ENCODE measurements around the gene CORO2B.

The CORO2B gene

DNA sequence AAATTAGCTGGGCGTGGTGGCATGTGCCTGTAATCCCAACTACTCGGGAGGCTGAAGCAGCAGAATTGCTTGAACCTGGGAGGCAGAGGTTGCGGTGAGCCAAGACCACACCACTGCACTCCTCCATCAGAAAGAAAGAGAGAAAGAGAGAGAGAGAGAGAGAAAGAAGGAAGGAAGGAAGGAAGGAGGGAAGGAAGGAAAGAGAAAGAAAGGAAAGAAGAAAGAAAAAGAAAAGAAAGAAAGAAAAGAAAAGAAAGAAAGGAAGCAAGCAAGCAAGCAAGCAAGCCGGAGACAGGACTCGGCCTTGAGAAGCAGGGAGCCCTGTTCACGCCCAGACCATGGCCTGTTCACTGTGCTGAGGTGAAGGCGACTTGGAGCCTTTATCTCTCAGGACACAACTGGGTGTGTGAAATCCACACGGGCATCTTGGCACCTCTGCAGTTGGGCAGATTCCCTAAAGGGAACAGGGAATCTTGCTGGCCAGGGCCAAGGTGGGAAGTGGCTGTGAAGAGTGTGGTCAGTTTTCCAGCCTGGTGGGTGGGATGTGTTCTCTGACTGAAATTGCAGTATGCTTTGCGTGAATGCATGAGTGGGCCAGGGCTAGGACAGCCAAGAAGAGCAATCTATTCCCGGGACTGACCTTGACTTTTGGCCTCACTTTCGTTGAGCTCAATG lies 90.3 kb downstream of the CORO2B start:
- Histone ChIP-seq H3K36me3 (ENCODE audit: insufficient read depth, insufficient read length, low read length) (no peaks in the 10 kb centered on the region), H3K9ac (ENCODE audit: insufficient read length, low read depth) (no peak overlapping the region), H3K4me3 (ENCODE audit: insufficient read length, low read depth) (no peak overlapping the region), H3K9me3 (ENCODE audit: insufficient read depth, low read length) (no peaks in the 10 kb centered on the region), H3K27me3 (ENCODE audit: insufficient read depth, insufficient read length) (no peaks in the 10 kb centered on the region), H3K4me1 (ENCODE audit: insufficient read depth, insufficient read length) (peaks cover 5% of the 10 kb centered on the region)
- TF ChIP-seq SUZ12 (IDR thresholded peaks at IDR 0.05; ENCODE audit: extremely low read depth, insufficient read depth, insufficient read length) (no peak), ZNF274 (IDR thresholded peaks at IDR 0.05; ENCODE audit: low read depth, low read length) (no peak)
- no peak for DNase-seq (ENCODE audit: low read depth, low spot score)

DNA sequence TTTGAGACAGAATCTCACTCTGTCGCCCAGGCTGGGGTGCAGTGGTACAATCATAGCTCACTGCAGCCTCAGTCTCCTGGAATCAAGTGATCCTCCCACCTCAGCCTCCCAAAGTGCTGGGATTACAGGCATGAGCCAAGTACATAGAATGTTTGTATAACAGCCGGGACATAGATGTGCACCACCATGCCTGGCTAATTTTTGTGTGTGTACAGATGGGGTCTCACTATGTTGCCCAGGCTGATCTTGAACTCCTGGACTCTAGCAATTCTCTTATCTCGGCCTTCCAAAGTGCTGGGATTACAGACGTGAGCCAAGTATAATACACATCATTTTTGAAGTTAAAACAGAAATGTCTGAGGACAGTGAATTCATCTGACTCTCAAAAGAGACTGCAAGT lies 93.5 kb downstream of the CORO2B start:
- H3K4me1 ChIP-seq (ENCODE audit: insufficient read depth, insufficient read length), result no peaks in the 10 kb centered on the region
- no peak for DNase-seq (ENCODE audit: low read depth, low spot score)
- H3K9me3 ChIP-seq (ENCODE audit: insufficient read depth, low read length), result no peaks in the 10 kb centered on the region
- peaks cover 5% of the 10 kb centered on the region for H3K27me3 ChIP-seq (ENCODE audit: insufficient read depth, insufficient read length)
- TF ChIP-seq YY1 (IDR thresholded peaks at IDR 0.05; ENCODE audit: insufficient read depth, insufficient read length) (no peak), SUZ12 (IDR thresholded peaks at IDR 0.05; ENCODE audit: extremely low read depth, insufficient read depth, insufficient read length) (no peak), ZNF274 (IDR thresholded peaks at IDR 0.05; ENCODE audit: low read depth, low read length) (no peak)
- H3K4me3 ChIP-seq (ENCODE audit: insufficient read length, low read depth), result no peak overlapping the region
- H3K36me3 ChIP-seq (ENCODE audit: insufficient read depth, insufficient read length, low read length), result no peaks in the 10 kb centered on the region
- no peak overlapping the region for H3K9ac ChIP-seq (ENCODE audit: insufficient read length, low read depth)

DNA sequence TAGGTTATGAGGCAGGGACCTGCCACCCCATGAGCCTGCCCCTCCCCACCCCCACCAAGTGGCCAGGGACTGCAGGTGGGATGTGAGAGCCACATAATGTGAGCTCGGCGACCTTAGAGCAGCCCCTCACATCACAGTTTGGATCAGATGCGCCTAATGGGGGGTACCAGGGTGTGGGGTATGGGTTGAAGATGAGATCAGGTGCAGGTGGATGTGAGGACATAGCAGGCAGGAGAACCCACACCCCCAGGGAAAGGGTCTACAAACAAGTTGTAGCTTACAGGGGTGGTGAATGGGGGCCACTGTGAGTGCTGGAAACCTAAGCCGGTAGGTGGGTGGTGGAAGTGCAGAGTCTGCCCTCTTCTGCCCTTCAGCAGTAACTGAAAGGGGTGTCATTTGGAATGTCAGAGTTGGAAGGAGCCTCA lies 94.0 kb downstream of the CORO2B start:
- DNase-seq (ENCODE audit: low read depth, low spot score), result no peak
- H3K36me3 ChIP-seq (ENCODE audit: insufficient read depth, insufficient read length, low read length), result no peaks in the 10 kb centered on the region

GRCh38 chr15:68674975-68675374 lies 96.2 kb downstream of the CORO2B start:
- TF ChIP-seq YY1 (IDR thresholded peaks at IDR 0.05; ENCODE audit: insufficient read depth, insufficient read length) (no peak), ZNF274 (IDR thresholded peaks at IDR 0.05; ENCODE audit: low read depth, low read length) (no peak), SUZ12 (IDR thresholded peaks at IDR 0.05; ENCODE audit: extremely low read depth, insufficient read depth, insufficient read length) (no peak)
- no peaks in the 10 kb centered on the region for H3K9me3 ChIP-seq (ENCODE audit: insufficient read depth, low read length)
- DNase-seq (ENCODE audit: low read depth, low spot score), result no peak
- H3K4me1 ChIP-seq (ENCODE audit: insufficient read depth, insufficient read length), result peaks cover 4% of the 10 kb centered on the region
- no peak overlapping the region for H3K9ac ChIP-seq (ENCODE audit: insufficient read length, low read depth)
- H3K27me3 ChIP-seq (ENCODE audit: insufficient read depth, insufficient read length), result peaks cover 5% of the 10 kb centered on the region
- H3K36me3 ChIP-seq (ENCODE audit: insufficient read depth, insufficient read length, low read length), result no peaks in the 10 kb centered on the region
- no peak overlapping the region for H3K4me3 ChIP-seq (ENCODE audit: insufficient read length, low read depth)

More for the DNA sequence above, 94.0 kb downstream of the CORO2B start:
- peaks cover 4% of the 10 kb centered on the region for H3K4me1 ChIP-seq (ENCODE audit: insufficient read depth, insufficient read length)
- no peaks in the 10 kb centered on the region for H3K9me3 ChIP-seq (ENCODE audit: insufficient read depth, low read length)
- no peak overlapping the region for H3K4me3 ChIP-seq (ENCODE audit: insufficient read length, low read depth)
- peaks cover 5% of the 10 kb centered on the region for H3K27me3 ChIP-seq (ENCODE audit: insufficient read depth, insufficient read length)
- no peak overlapping the region for H3K9ac ChIP-seq (ENCODE audit: insufficient read length, low read depth)
- TF ChIP-seq SUZ12 (IDR thresholded peaks at IDR 0.05; ENCODE audit: extremely low read depth, insufficient read depth, insufficient read length), result no peak
- no peak for TF ChIP-seq YY1 (IDR thresholded peaks at IDR 0.05; ENCODE audit: insufficient read depth, insufficient read length)

DNA sequence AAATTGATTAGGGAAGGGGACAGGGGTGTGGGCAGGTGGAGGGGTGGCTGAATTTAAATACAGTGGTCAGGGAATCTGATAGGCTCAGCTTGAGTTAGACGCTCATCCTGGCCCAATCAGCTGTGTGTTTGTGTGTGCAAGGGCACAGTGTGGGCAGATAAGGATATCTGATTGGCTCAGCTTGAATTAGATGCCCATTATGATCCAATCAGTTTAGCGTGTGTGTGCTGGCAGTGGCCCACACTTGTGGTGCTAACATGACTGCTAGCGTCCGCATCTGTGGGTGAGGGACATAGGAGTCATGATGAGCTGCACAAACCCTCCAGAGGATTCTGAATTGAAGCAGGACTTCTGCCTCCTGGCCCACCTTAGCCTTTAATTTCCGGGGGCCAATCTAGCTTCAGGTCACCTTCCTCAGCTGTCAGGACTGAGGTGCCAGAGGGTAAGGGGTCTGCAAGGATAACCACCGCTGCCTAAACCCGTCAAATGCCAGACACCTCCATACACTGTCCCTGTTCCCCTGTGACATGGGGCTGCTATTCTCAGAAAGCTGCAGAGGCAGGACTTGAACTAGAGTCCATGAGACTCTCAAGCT lies 97.3 kb downstream of the CORO2B start:
- TF ChIP-seq YY1 (IDR thresholded peaks at IDR 0.05; ENCODE audit: insufficient read depth, insufficient read length) (no peak), ZNF274 (IDR thresholded peaks at IDR 0.05; ENCODE audit: low read depth, low read length) (no peak), SUZ12 (IDR thresholded peaks at IDR 0.05; ENCODE audit: extremely low read depth, insufficient read depth, insufficient read length) (no peak)
- no peak for DNase-seq (ENCODE audit: low read depth, low spot score)
- Histone ChIP-seq H3K9me3 (ENCODE audit: insufficient read depth, low read length) (no peaks in the 10 kb centered on the region), H3K4me3 (ENCODE audit: insufficient read length, low read depth) (no peak overlapping the region), H3K27me3 (ENCODE audit: insufficient read depth, insufficient read length) (peaks cover 5% of the 10 kb centered on the region), H3K9ac (ENCODE audit: insufficient read length, low read depth) (no peak overlapping the region), H3K4me1 (ENCODE audit: insufficient read depth, insufficient read length) (peaks cover 4% of the 10 kb centered on the region), H3K36me3 (ENCODE audit: insufficient read depth, insufficient read length, low read length) (no peaks in the 10 kb centered on the region)

GRCh38 chr15:68676926-68677325 lies 98.1 kb downstream of the CORO2B start:
- Histone ChIP-seq H3K9ac (ENCODE audit: insufficient read length, low read depth) (no peak overlapping the region), H3K27me3 (ENCODE audit: insufficient read depth, insufficient read length) (peaks cover 5% of the 10 kb centered on the region), H3K36me3 (ENCODE audit: insufficient read depth, insufficient read length, low read length) (no peaks in the 10 kb centered on the region), H3K9me3 (ENCODE audit: insufficient read depth, low read length) (no peaks in the 10 kb centered on the region), H3K4me1 (ENCODE audit: insufficient read depth, insufficient read length) (peaks cover 4% of the 10 kb centered on the region), H3K4me3 (ENCODE audit: insufficient read length, low read depth) (no peak overlapping the region)
- no peak for DNase-seq (ENCODE audit: low read depth, low spot score)
- TF ChIP-seq SUZ12 (IDR thresholded peaks at IDR 0.05; ENCODE audit: extremely low read depth, insufficient read depth, insufficient read length), result no peak
- TF ChIP-seq YY1 (IDR thresholded peaks at IDR 0.05; ENCODE audit: insufficient read depth, insufficient read length), result no peak
- no peak for TF ChIP-seq ZNF274 (IDR thresholded peaks at IDR 0.05; ENCODE audit: low read depth, low read length)

DNA sequence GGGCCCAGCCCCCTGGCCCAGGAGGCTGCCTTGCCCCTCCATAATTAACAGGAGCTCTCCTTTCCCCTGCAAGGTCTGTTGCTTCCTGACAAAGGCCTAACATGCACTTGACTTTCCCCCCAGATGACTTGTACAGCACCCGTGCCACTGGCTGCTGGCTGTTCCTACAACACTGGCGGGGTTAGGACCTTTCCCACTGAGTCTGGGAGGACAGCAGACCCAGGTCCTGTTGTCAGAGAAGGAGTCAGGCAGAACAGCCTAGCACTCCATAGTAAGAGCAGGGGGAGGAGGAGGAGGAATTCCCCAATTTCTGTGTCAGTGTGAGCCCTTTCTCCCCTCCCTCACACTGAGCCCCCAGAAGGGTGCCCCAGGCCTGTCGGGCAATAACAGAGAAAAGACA lies 99.2 kb downstream of the CORO2B start:
- no peak overlapping the region for H3K4me3 ChIP-seq (ENCODE audit: insufficient read length, low read depth)
- H3K36me3 ChIP-seq (ENCODE audit: insufficient read depth, insufficient read length, low read length), result no peaks in the 10 kb centered on the region
- H3K9ac ChIP-seq (ENCODE audit: insufficient read length, low read depth), result no peak overlapping the region
- H3K4me1 ChIP-seq (ENCODE audit: insufficient read depth, insufficient read length), result peaks cover 6% of the 10 kb centered on the region
- peaks cover 5% of the 10 kb centered on the region for H3K27me3 ChIP-seq (ENCODE audit: insufficient read depth, insufficient read length)
- H3K9me3 ChIP-seq (ENCODE audit: insufficient read depth, low read length), result no peaks in the 10 kb centered on the region
- no peak for DNase-seq (ENCODE audit: low read depth, low spot score)
- TF ChIP-seq YY1 (IDR thresholded peaks at IDR 0.05; ENCODE audit: insufficient read depth, insufficient read length) (no peak), ZNF274 (IDR thresholded peaks at IDR 0.05; ENCODE audit: low read depth, low read length) (no peak), SUZ12 (IDR thresholded peaks at IDR 0.05; ENCODE audit: extremely low read depth, insufficient read depth, insufficient read length) (no peak)

All from NT2/D1 (cell line).